GM20000 (cell line): ENCODE data around the gene CFAP97D1.

ENCODE experiments used
- DNase-seq: peaks from one replicate; pipeline ENCODE4 v3.0.0; 2012; ENCODE audit warnings: low spot score
- TF ChIP-seq, protein P1 (sequence below): IDR thresholded peaks from 2 replicates; pipeline ENCODE4 v1.5.1; 2012; ENCODE audit warnings: mild to moderate bottlenecking, control low read depth; ENCODE audit errors: extremely low read depth, missing control alignments

CFAP97D1 gene

DNA sequence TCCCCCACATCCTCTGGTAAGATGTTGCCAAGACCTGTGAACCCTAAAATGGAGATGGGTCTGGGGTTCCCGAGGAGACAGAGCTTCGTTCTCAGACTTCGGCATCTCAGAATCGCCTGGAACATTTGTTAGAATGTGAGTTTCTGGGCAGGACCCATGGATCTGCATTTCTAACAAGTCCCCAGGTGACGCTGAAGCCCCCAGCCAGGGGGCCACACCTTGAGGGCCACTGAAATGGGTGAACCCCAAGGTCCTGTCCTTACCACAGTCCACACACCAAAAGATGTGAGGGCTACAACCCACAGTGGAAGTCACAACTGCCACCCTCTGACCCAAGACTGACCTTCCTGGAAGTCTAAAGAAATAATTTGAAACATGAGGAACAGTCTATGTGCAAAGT is 38.7 kb downstream of the CFAP97D1 start:
- DNase-seq: no peak
- TF ChIP-seq, protein P1, sequence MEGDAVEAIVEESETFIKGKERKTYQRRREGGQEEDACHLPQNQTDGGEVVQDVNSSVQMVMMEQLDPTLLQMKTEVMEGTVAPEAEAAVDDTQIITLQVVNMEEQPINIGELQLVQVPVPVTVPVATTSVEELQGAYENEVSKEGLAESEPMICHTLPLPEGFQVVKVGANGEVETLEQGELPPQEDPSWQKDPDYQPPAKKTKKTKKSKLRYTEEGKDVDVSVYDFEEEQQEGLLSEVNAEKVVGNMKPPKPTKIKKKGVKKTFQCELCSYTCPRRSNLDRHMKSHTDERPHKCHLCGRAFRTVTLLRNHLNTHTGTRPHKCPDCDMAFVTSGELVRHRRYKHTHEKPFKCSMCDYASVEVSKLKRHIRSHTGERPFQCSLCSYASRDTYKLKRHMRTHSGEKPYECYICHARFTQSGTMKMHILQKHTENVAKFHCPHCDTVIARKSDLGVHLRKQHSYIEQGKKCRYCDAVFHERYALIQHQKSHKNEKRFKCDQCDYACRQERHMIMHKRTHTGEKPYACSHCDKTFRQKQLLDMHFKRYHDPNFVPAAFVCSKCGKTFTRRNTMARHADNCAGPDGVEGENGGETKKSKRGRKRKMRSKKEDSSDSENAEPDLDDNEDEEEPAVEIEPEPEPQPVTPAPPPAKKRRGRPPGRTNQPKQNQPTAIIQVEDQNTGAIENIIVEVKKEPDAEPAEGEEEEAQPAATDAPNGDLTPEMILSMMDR: no peak

DNA sequence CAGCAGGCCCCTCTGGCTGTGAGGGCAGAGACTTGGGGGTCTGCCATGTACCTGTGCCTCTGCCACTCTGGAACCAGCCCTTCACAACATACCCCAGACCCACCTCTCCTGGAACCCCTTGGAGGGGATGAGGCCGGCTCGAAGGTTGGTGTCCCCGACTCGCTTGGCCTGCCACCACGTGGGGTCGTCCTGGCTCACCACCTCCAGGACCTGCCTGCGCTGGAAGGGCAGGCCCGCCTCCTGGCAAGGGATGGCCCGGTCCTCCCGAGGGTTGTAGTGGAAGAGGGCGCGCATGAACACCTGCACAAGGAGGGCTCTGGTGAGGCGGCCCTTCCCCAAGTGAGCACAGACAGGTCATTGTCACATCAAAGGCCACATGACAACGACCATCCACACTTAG is 40.5 kb downstream of the CFAP97D1 start:
- TF ChIP-seq, protein P1: no peak
- no peak for DNase-seq

DNA sequence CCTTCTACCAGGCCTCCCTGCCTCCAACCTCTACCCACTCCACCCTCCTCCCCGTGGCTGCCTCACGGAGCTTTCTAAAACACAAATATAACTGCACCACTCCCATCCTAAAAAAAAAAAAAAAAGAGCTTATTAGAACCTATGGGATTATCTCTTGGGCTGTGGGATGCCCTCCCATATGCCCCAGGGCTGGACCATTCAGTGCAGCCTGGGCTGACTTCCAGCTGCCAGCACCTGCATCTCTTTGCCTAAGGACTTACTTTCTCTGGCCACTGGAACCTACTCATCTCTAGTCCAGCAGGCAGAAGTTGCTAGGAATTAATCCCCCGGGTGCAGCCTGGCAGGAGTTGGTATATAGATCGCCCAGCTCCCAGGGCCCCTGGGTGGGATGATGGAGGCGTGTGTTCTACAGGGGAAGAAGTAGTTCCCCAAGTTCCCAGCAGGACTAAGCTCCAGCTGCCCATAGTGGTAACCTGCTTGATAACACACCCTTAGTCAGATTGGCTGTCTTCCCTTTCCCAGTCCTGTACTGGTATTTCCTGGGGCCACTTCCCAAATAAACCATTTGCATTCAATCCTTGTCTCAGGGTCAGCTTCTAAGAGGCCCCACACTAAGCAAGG is 42.4 kb downstream of the CFAP97D1 start:
- TF ChIP-seq, protein P1: no peak
- DNase-seq: no peak

DNA sequence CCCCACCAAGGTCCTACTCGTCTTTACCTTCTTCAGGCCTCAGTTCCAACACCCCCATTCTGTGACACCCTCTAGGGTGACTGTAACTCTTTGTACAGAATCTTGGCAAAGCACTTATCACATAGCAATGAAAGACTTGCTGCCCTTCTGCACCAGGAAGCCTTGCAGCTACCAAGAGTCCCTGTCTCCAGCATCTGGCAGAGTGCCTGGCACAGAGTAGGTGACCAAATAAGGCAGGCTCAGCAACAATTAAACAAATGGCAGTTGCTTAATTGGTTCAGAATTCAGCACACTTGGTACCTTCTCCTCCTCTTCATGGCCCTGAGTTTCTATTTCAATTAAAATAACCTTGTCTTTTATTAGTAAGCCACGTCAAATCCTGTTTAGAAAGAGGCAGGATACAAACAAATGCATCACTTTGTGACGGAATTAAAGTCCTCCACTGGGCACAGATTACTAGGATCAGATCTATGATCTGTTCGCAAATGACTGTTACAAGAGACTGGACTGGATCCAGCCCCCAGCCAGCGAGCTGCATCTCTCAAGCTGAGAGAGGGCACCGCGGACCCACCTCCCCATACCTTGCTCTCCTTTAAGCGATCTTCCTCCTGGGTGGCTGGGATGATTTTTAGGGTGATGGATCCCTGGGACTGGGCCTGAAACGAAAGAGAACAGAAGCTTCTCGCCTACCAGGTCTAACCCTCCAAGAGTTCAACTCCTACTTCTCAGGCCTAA is 43.3 kb downstream of the CFAP97D1 start:
- TF ChIP-seq, protein P1: no peak
- DNase-seq: no peak

DNA sequence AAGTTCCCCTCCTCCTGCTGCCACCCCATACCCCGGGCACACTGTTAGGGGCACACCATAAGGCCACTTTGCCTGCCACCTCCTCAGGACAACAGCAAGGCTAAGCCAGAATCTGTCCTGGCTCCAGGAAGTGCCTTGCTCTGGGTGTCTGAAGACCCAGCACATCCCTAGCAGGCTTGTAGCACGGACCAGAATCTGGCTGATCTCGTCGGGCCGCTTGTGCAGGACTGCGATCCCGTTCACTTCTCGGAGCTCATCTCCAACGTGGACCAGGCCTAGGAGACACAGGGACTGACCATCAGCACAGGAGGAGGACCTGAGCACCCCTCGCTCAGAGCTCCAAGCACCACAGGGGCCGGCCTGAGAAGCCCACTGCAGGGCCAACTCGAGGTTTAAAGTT is 45.3 kb downstream of the CFAP97D1 start:
- TF ChIP-seq, protein P1: no peak
- no peak for DNase-seq

DNA sequence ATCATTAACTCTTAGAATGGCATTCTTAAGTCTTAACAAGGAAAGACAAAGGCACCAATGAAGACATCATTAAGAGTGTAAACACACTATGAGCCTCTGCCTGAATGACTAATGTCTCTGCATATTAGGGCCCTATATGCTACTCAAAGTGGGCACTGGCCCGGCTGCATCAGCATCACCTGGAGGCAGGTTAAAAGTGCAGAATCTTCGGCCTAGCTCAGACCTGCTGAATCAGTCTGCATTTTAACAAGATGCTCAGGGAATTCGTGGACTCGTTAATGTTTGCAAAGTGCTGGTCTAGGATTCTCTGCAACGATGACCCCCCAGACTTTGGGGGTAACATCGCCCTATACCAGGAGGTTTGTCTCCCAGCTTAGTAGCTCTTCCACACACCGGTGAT is 46.0 kb downstream of the CFAP97D1 start:
- TF ChIP-seq, protein P1: no peak
- DNase-seq: no peak

DNA sequence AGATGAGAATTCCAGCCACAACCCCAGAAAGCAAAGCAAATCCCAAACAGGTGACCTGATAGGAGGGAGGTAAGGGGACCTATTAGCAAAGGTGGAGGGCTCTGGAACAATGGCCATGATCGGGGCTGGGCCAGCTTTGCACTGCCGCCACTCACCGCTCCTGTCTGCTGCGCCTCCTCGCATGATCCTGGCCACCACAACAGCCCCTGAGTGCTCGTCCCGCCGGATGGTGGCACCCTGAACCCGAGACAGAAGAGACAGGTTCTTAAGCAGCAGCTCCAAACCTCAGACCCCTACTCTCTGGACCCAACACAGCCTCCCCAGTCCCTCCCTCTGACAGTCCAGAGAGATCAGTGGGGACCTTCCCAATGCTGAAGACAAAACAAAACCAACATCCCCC is 47.4 kb downstream of the CFAP97D1 start:
- TF ChIP-seq, protein P1: no peak
- no peak for DNase-seq
